OCI-LY7 (cell line): Measurements from ENCODE around the gene IL20RA. TPM values are rescaled to one million over a fixed set of nuclear protein-coding genes. Genes with fewer than 3 reads are reported as not detected.

ENCODE experiments used
- BruUV-seq: library from RNA; stranded (reverse); fragments of 400-500 nt; replicated peaks from 2 replicates; lab custom pipeline; 2021; lab: Mats Ljungman, UMichigan
- CTCF ChIA-PET: fragments of 300-600 bp; sonication (Branson Sonifier 250); formaldehyde crosslinking; loops from one replicate; lab custom pipeline; 2022; ENCODE audit warnings: antibody characterized with exemption; ENCODE audit not compliant: unreplicated experiment; lab: Charles Lee
- POLR2A ChIA-PET: fragments of 300-600 bp; sonication (Branson Sonifier 250); formaldehyde crosslinking; loops from one replicate; lab custom pipeline; 2022; ENCODE audit warnings: antibody characterized with exemption; lab: Charles Lee
- DNase-seq: peaks from one replicate; pipeline ENCODE4 v3.0.0-alpha.2; 2015; ENCODE audit warnings: low spot score
- H2AFZ ChIP-seq: fragments of 200-600 bp; sonication (generic), shearing (Covaris generic); 2 replicates; pipeline ENCODE4 v1.6.1; 2014; ENCODE audit warnings: mild to moderate bottlenecking, antibody characterized with exemption, low read length, moderate library complexity
- H3K27ac ChIP-seq: fragments of 200-600 bp; sonication (generic); 2 replicates; pipeline ENCODE4 v1.5.1; 2014; ENCODE audit warnings: mixed run types, low read depth, mild to moderate bottlenecking, moderate library complexity, low read length, inconsistent platforms; ENCODE audit not compliant: poor library complexity, severe bottlenecking
- H3K36me3 ChIP-seq: fragments of 200-600 bp; sonication (generic); 2 replicates; pipeline ENCODE4 v1.6.1; 2014; ENCODE audit warnings: mild to moderate bottlenecking, antibody characterized with exemption, low read length, moderate library complexity, mixed read lengths; ENCODE audit not compliant: insufficient read depth
- H3K4me1 ChIP-seq: fragments of 200-600 bp; sonication (generic); 2 replicates; pipeline ENCODE4 v1.5.1; 2014; ENCODE audit warnings: mild to moderate bottlenecking, low read length; ENCODE audit not compliant: insufficient read depth, poor library complexity, severe bottlenecking
- H3K4me2 ChIP-seq: fragments of 200-600 bp; sonication (generic); 2 replicates; pipeline ENCODE4 v1.6.1; 2014; ENCODE audit warnings: mild to moderate bottlenecking, low read length
- H3K4me3 ChIP-seq: fragments of 200-600 bp; sonication (generic); 2 replicates; pipeline ENCODE4 v1.5.1; 2014; ENCODE audit warnings: mild to moderate bottlenecking, low read depth, low read length; ENCODE audit not compliant: poor library complexity, severe bottlenecking
- H3K79me2 ChIP-seq: fragments of 200-600 bp; sonication (generic); 2 replicates; pipeline ENCODE4 v1.6.1; 2016; ENCODE audit warnings: low read depth, mild to moderate bottlenecking, low read length, moderate library complexity, mixed read lengths; ENCODE audit not compliant: insufficient read depth
- H3K9me2 ChIP-seq: fragments of 200-600 bp; sonication (generic); 2 replicates; pipeline ENCODE4 v1.6.1; 2016; ENCODE audit warnings: mild to moderate bottlenecking, low read length, mixed read lengths; ENCODE audit not compliant: insufficient read depth
- H3K9me3 ChIP-seq: fragments of 200-600 bp; sonication (generic); 2 replicates; pipeline ENCODE4 v1.6.1; 2014; ENCODE audit warnings: mild to moderate bottlenecking, mixed run types, low read length, mixed read lengths
- H4K20me1 ChIP-seq: fragments of 200-600 bp; sonication (generic); 2 replicates; pipeline ENCODE4 v1.6.1; 2014; ENCODE audit warnings: mild to moderate bottlenecking, antibody characterized with exemption, low read length, moderate library complexity, mixed read lengths; ENCODE audit not compliant: insufficient read depth
- CTCF ChIP-seq: fragments of 200-600 bp; sonication (generic); conservative IDR thresholded peaks from 2 replicates; pipeline ENCODE4 v1.5.1; 2014; ENCODE audit warnings: mild to moderate bottlenecking, antibody characterized with exemption, low read length, moderate library complexity, mixed read lengths
- EZH2phosphoT487 ChIP-seq: fragments of 200-600 bp; sonication (generic); IDR thresholded peaks from 2 replicates; pipeline ENCODE4 v1.6.1; 2018; ENCODE audit warnings: low read depth, borderline replicate concordance, mild to moderate bottlenecking, mixed run types, antibody characterized with exemption, low read length, moderate library complexity, mixed read lengths
- intact Hi-C: fragments of 100-400 bp; cut with micrococcal nuclease; formaldehyde crosslinking; loops from one replicate; pipeline ENCODE4 v1.10.0; 2022; ENCODE audit not compliant: unreplicated experiment
- total RNA-seq, 2 experiments: library from RNA; depleted of rRNA in 1 of 2; stranded (reverse); fragments of >200 nt in 1 of 2; shearing (Covaris generic) in 1 of 2; gene quantifications; 2 replicates each; pipeline ENCODE4 v1.2.3, GENCODE V29; 2014 to 2022

Gene IL20RA
- total RNA-seq, 2 experiments from 2014 or later: not detected

GRCh38 chr6:137036566-137037300, 8.0 kb downstream of the IL20RA start:
- H3K4me2 ChIP-seq: no peak overlapping the region
- ChIA-PET POLR2A (interaction anchor here (0.7 to 1.4 kb wide), 3 partner anchors 28 to 686 kb away, joined by 3 to 6 read pairs (median 3); no protein-coding TSS in a partner anchor), CTCF (no interaction called here)
- H3K36me3 ChIP-seq: no peaks in the 10 kb centered on the region
- H3K9me3 ChIP-seq: no peaks in the 10 kb centered on the region
- intact Hi-C loops: no loop called here
- no peak overlapping the region for H2AFZ ChIP-seq
- no peaks in the 10 kb centered on the region for H3K9me2 ChIP-seq
- TF ChIP-seq EZH2phosphoT487 (no peak), CTCF (no peak)
- BruUV-seq: no TSS peak
- no peaks in the 10 kb centered on the region for H3K4me1 ChIP-seq
- H3K27ac ChIP-seq: no peak overlapping the region
- no peaks in the 10 kb centered on the region for H4K20me1 ChIP-seq
- H3K79me2 ChIP-seq: no peaks in the 10 kb centered on the region
- no peak overlapping the region for H3K4me3 ChIP-seq
- no peak for DNase-seq

- CTCF ChIA-PET: no interaction called here
Measured at GRCh38 chr6:137033828-137034227, 10.9 kb downstream of the IL20RA start.

More at GRCh38 chr6:137033828-137034227, 10.9 kb downstream of the IL20RA start:
- Histone ChIP-seq H3K4me3 (no peak overlapping the region), H3K4me2 (no peak overlapping the region), H3K9me3 (no peaks in the 10 kb centered on the region), H4K20me1 (no peaks in the 10 kb centered on the region), H3K9me2 (no peaks in the 10 kb centered on the region), H2AFZ (no peak overlapping the region), H3K4me1 (no peaks in the 10 kb centered on the region), H3K79me2 (no peaks in the 10 kb centered on the region), H3K27ac (no peak overlapping the region), H3K36me3 (no peaks in the 10 kb centered on the region)
- no peak for DNase-seq
- intact Hi-C loops: no loop called here
- POLR2A ChIA-PET: interaction anchor here (0.6 kb wide), 1 partner anchor 16 kb away, joined by 3 read pairs; no protein-coding TSS in a partner anchor
- TF ChIP-seq EZH2phosphoT487: no peak
- no peak for TF ChIP-seq CTCF
- no TSS peak for BruUV-seq
